Glutamatergic neuron (in vitro differentiated cells): Measurements from ENCODE around the gene TMEM74B. TPM values are rescaled to one million over a fixed set of nuclear protein-coding genes. Genes with fewer than 3 reads are reported as not detected.
A peak's percentile ranks its signal among the peaks of the same experiment; 100 is the strongest.

Experiments used
- DNase-seq: peaks from one replicate; pipeline ENCODE4 v3.0.0; 2022
- H3K27ac Mint-ChIP-seq: one replicate; pipeline ENCODE4 v1.8.0; 2020; ENCODE audit warnings: mild to moderate bottlenecking, mixed read lengths, inconsistent platforms; ENCODE audit not compliant: unreplicated experiment
- H3K27me3 Mint-ChIP-seq: one replicate; pipeline ENCODE4 v1.8.0; 2020; ENCODE audit warnings: mild to moderate bottlenecking, moderate library complexity, mixed read lengths, inconsistent platforms; ENCODE audit not compliant: unreplicated experiment
- H3K36me3 Mint-ChIP-seq: one replicate; pipeline ENCODE4 v1.8.0; 2020; ENCODE audit warnings: mild to moderate bottlenecking, mixed read lengths, inconsistent platforms; ENCODE audit not compliant: unreplicated experiment
- H3K4me1 Mint-ChIP-seq: one replicate; pipeline ENCODE4 v1.8.0; 2020; ENCODE audit warnings: mild to moderate bottlenecking, low read depth, mixed read lengths, inconsistent platforms; ENCODE audit not compliant: unreplicated experiment
- H3K4me3 Mint-ChIP-seq: one replicate; pipeline ENCODE4 v1.8.0; 2020; ENCODE audit warnings: mild to moderate bottlenecking, mixed read lengths, inconsistent platforms; ENCODE audit not compliant: unreplicated experiment
- H3K9me3 Mint-ChIP-seq: one replicate; pipeline ENCODE4 v1.8.0; 2020; ENCODE audit warnings: mild to moderate bottlenecking, moderate library complexity, mixed read lengths, inconsistent platforms; ENCODE audit not compliant: unreplicated experiment
- CTCF ChIP-seq: fragments of 200-600 bp; sonication (generic); IDR thresholded peaks from one replicate; pipeline ENCODE4 v1.5.0; 2021; ENCODE audit not compliant: partially characterized antibody, unreplicated experiment
- long read RNA-seq: library from polyadenylated mRNA; unstranded; transcript quantifications from one replicate; pipeline ENCODE4 v2.0.0, GENCODE V29; 2020; ENCODE audit not compliant: unreplicated experiment
- total RNA-seq: library from RNA; stranded (reverse); fragmentation: NEBNext Ultra II Directional; extraction: Animal tissue kit (Norgen Biotek cat#: 25700); gene quantifications from one replicate; pipeline ENCODE4 v1.2.1, GENCODE V29; 2021; ENCODE audit not compliant: unreplicated experiment

The TMEM74B gene
- total RNA-seq, result 5.0 TPM
- long read RNA-seq, result 0 reads

DNA sequence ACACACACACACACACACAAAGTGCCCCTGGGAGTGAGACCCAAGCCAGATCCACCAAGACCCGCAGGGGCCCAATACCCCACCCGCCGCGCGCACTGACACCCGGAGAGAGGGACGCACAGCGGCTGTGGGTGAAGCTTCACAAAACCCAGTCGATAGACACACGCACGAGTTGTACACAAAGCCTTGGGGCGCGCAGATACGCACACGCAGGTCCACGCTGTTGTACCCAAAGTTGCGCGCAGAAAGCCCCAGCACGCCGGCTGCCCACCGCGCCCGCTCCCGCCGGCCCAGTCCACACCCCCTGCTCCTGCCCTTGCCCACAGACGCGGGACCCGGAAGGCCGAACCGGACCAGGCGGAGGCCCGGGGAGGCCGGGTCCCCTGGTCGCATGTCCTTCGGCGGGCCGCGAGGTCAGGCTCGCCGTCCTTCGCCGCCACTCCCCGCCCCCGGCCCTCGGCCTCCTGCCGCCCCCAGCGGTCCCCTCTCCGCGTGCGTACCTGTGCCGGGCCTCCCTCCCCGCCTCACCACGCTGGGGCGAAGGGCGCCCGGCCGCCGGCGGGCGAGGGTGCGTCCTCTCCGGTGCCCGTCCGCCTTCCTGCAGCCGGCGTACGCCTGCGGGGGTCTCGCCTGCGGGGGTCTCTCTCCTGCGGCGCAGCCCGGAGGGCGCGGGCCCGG is at the start of gene TMEM74B:
TMEM74B (minus strand) TSS at position 344 of the 678 bp plus-strand sequence. CDS start 1,180 bp downstream, outside the sequence.
- Mint-ChIP-seq H3K4me1 (no peaks in the 10 kb centered on the region), H3K36me3 (no peaks in the 10 kb centered on the region), H3K27ac (no peak within 1 kb of the TSS), H3K27me3 (peaks cover 27% of the 10 kb centered on the region), H3K9me3 (peaks cover 20% of the 10 kb centered on the region), H3K4me3 (peak within 1 kb of the TSS; percentile 84)
- no peak for TF ChIP-seq CTCF
- DNase-seq, result peak; percentile 45

GRCh38 chr20:1232286-1233111 is 47.7 kb upstream of the TMEM74B start:
- no peak overlapping the region for H3K4me3 Mint-ChIP-seq
- H3K9me3 Mint-ChIP-seq, result no peaks in the 10 kb centered on the region
- no peak overlapping the region for H3K27ac Mint-ChIP-seq
- H3K36me3 Mint-ChIP-seq, result no peaks in the 10 kb centered on the region
- H3K4me1 Mint-ChIP-seq, result peaks cover 7% of the 10 kb centered on the region
- H3K27me3 Mint-ChIP-seq, result no peaks in the 10 kb centered on the region
- no peak for DNase-seq
- TF ChIP-seq CTCF, result no peak

GRCh38 chr20:1229541-1229940 is 44.8 kb upstream of the TMEM74B start:
- H3K27me3 Mint-ChIP-seq, result no peaks in the 10 kb centered on the region
- TF ChIP-seq CTCF, result no peak
- H3K27ac Mint-ChIP-seq, result no peak overlapping the region
- no peak overlapping the region for H3K4me3 Mint-ChIP-seq
- peaks cover 3% of the 10 kb centered on the region for H3K9me3 Mint-ChIP-seq
- no peak for DNase-seq
- peaks cover 1% of the 10 kb centered on the region for H3K36me3 Mint-ChIP-seq
- H3K4me1 Mint-ChIP-seq, result peaks cover 7% of the 10 kb centered on the region

DNA sequence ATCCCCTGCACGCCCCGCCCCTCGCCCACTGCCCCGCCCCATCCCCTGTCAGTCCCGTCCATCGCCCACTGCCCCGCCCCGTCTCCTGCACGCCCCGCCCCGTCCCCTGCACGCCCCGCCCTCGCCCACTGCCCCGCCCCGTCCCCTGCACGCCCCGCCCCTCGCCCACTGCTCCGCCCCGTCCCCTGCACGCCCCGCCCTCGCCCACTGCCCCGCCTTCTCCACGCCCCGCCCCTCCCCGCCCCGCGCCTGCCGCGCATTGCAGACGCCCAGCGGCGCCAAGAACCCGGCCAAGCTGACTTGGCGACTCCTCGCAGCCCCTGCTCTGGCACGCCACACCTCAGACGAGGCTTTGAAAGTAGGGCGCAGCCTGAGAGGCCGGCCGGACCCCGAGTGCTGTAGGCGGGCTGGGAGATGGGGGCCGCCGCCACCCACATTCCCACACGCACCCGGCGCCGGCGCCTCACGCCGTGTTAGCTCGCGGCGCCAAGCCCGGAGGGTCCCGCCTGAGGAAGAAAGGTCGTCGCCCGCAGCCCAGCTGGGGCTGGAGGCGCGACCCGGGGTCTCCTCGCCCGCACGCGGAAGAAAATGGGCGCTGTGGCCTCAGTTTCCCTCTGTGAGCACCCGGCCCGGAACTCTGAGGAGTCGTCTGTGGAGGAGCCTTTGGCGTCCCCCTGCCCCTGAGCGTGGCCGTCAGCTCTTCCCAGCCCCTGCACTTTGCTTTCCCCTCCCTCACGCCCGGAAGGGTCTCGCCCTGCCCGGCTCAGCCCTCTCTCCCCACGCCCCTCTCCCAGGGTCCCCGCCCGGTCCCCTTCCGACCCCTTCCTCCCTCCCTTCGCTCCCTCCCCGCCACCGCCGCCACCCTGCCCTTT is 41.2 kb upstream of the TMEM74B start, which contains the start of gene RAD21L1:
RAD21L1 (plus strand) TSS at position 262 of the 872 bp plus-strand sequence. CDS start 2,410 bp downstream, outside the sequence.
- H3K27me3 Mint-ChIP-seq, result no peaks in the 10 kb centered on the region
- peaks cover 4% of the 10 kb centered on the region for H3K4me1 Mint-ChIP-seq
- peak; percentile 92 for DNase-seq
- TF ChIP-seq CTCF, result no peak
- H3K9me3 Mint-ChIP-seq, result peaks cover 3% of the 10 kb centered on the region
- H3K36me3 Mint-ChIP-seq, result peaks cover 4% of the 10 kb centered on the region
- H3K4me3 Mint-ChIP-seq, result peak within 1 kb of the TSS; percentile 88
- H3K27ac Mint-ChIP-seq, result peak within 1 kb of the TSS; percentile 28
